T-helper 2 cell treated with Interferon-gamma antibody and Interleukin-4, amounts not matched to agents 5 μg/mL and 100 μg/mL, for 36 hours (primary cell): Measurements from ENCODE around the gene OR4D6.

ENCODE experiments used
- DNase-seq: peaks from one replicate; pipeline ENCODE4 v3.0.0; 2021; ENCODE audit warnings: low spot score
- H3K27ac Mint-ChIP-seq: one replicate; pipeline ENCODE4 v1.8.0; 2021; ENCODE audit warnings: mild to moderate bottlenecking, mixed read lengths
- H3K27me3 Mint-ChIP-seq: one replicate; pipeline ENCODE4 v1.8.0; 2021; ENCODE audit warnings: low read depth, mixed read lengths
- H3K36me3 Mint-ChIP-seq: one replicate; pipeline ENCODE4 v1.8.0; 2021; ENCODE audit warnings: low read depth, mixed read lengths
- H3K4me1 Mint-ChIP-seq: one replicate; pipeline ENCODE4 v1.8.0; 2021; ENCODE audit warnings: low read depth, mixed read lengths
- H3K4me3 Mint-ChIP-seq: one replicate; pipeline ENCODE4 v1.8.0; 2022; ENCODE audit warnings: mild to moderate bottlenecking, moderate library complexity, mixed read lengths
- H3K9me3 Mint-ChIP-seq: one replicate; pipeline ENCODE4 v1.8.0; 2021; ENCODE audit warnings: mixed read lengths

Gene OR4D6

GRCh38 chr11:59459916-59460315 lies 3.2 kb downstream of the OR4D6 start:
- no peaks in the 10 kb centered on the region for H3K36me3 Mint-ChIP-seq
- no peak for DNase-seq
- H3K4me1 Mint-ChIP-seq: no peaks in the 10 kb centered on the region
- no peaks in the 10 kb centered on the region for H3K9me3 Mint-ChIP-seq
- H3K27ac Mint-ChIP-seq: no peak overlapping the region
- peaks cover 3% of the 10 kb centered on the region for H3K27me3 Mint-ChIP-seq
- no peak overlapping the region for H3K4me3 Mint-ChIP-seq

GRCh38 chr11:59463190-59463641 lies 6.5 kb downstream of the OR4D6 start:
- Mint-ChIP-seq H3K4me1 (no peaks in the 10 kb centered on the region), H3K27ac (no peak overlapping the region), H3K9me3 (no peaks in the 10 kb centered on the region), H3K4me3 (no peak overlapping the region), H3K36me3 (no peaks in the 10 kb centered on the region), H3K27me3 (peaks cover 3% of the 10 kb centered on the region)
- DNase-seq: no peak

GRCh38 chr11:59473015-59473414 lies 16.3 kb downstream of the OR4D6 start, which contains the start of gene OR4D10:
TSS of gene OR4D10 (plus strand) at chr11:59473315. CDS start at chr11:59477430, 4,115 bp downstream.
- Mint-ChIP-seq H3K36me3 (no peaks in the 10 kb centered on the region), H3K27me3 (peaks cover 3% of the 10 kb centered on the region), H3K4me1 (no peaks in the 10 kb centered on the region), H3K27ac (no peak within 1 kb of the TSS), H3K4me3 (no peak within 1 kb of the TSS), H3K9me3 (no peaks in the 10 kb centered on the region)
- DNase-seq: no peak

GRCh38 chr11:59475176-59475575 lies 18.4 kb downstream of the OR4D6 start:
- no peaks in the 10 kb centered on the region for H3K9me3 Mint-ChIP-seq
- no peak overlapping the region for H3K4me3 Mint-ChIP-seq
- peaks cover 7% of the 10 kb centered on the region for H3K27me3 Mint-ChIP-seq
- no peak for DNase-seq
- H3K27ac Mint-ChIP-seq: no peak overlapping the region
- no peaks in the 10 kb centered on the region for H3K4me1 Mint-ChIP-seq
- no peaks in the 10 kb centered on the region for H3K36me3 Mint-ChIP-seq

GRCh38 chr11:59479906-59480305 lies 23.1 kb downstream of the OR4D6 start:
- Mint-ChIP-seq H3K27ac (no peak overlapping the region), H3K9me3 (no peaks in the 10 kb centered on the region), H3K4me3 (no peak overlapping the region), H3K4me1 (no peaks in the 10 kb centered on the region), H3K27me3 (peaks cover 4% of the 10 kb centered on the region), H3K36me3 (no peaks in the 10 kb centered on the region)
- no peak for DNase-seq

- H3K27ac Mint-ChIP-seq: no peak overlapping the region
- no peak overlapping the region for H3K4me3 Mint-ChIP-seq
- H3K36me3 Mint-ChIP-seq: no peaks in the 10 kb centered on the region
- no peak for DNase-seq
- no peaks in the 10 kb centered on the region for H3K9me3 Mint-ChIP-seq
- H3K27me3 Mint-ChIP-seq: peaks cover 4% of the 10 kb centered on the region
- no peaks in the 10 kb centered on the region for H3K4me1 Mint-ChIP-seq
These were observed 23.6 kb downstream of the OR4D6 start for GRCh38 chr11:59480359-59480758.

- H3K4me1 Mint-ChIP-seq: no peaks in the 10 kb centered on the region
- no peak overlapping the region for H3K4me3 Mint-ChIP-seq
- H3K27me3 Mint-ChIP-seq: peaks cover 11% of the 10 kb centered on the region
- DNase-seq: no peak
- H3K9me3 Mint-ChIP-seq: no peaks in the 10 kb centered on the region
- H3K36me3 Mint-ChIP-seq: no peaks in the 10 kb centered on the region
- no peak overlapping the region for H3K27ac Mint-ChIP-seq
These were observed 45.2 kb downstream of the OR4D6 start for GRCh38 chr11:59501931-59502330.

GRCh38 chr11:59503276-59503675 lies 46.5 kb downstream of the OR4D6 start, which contains the start of gene OR4D11:
TSS of gene OR4D11 (plus strand) at chr11:59503576. CDS start at chr11:59503576, 0 bp downstream.
- Mint-ChIP-seq H3K27ac (no peak within 1 kb of the TSS), H3K9me3 (no peaks in the 10 kb centered on the region), H3K4me3 (no peak within 1 kb of the TSS)

More at GRCh38 chr11:59503276-59503675, 46.5 kb downstream of the OR4D6 start, which contains the start of gene OR4D11:
- Mint-ChIP-seq H3K4me1 (no peaks in the 10 kb centered on the region), H3K27me3 (peaks cover 6% of the 10 kb centered on the region), H3K36me3 (no peaks in the 10 kb centered on the region)
- no peak for DNase-seq
